H9 (cell line): ENCODE data around the gene TTLL3. TPM values are rescaled to one million over a fixed set of nuclear protein-coding genes. Genes with fewer than 3 reads are reported as not detected.

Source experiments
- DNase-seq: peaks from one replicate; pipeline ENCODE4 v3.0.0-alpha.2; 2017
- H2AFZ ChIP-seq: one replicate; pipeline ENCODE4 v1.6.1; 2013; ENCODE audit warnings: mild to moderate bottlenecking, low read length, control low read depth, moderate library complexity
- H2AK5ac ChIP-seq: 2 replicates; pipeline ENCODE4 v1.6.1; 2013; ENCODE audit warnings: low read length, control low read depth, mixed read lengths; ENCODE audit not compliant: insufficient read length
- H2BK120ac ChIP-seq: one replicate; pipeline ENCODE4 v1.6.1; 2013; ENCODE audit warnings: low read depth, mild to moderate bottlenecking, low read length, control low read depth, inconsistent platforms; ENCODE audit not compliant: poor library complexity, severe bottlenecking
- H2BK12ac ChIP-seq: 2 replicates; pipeline ENCODE4 v1.6.1; 2013; ENCODE audit warnings: low read length, control low read depth, mixed read lengths, low read depth; ENCODE audit not compliant: insufficient read length
- H2BK15ac ChIP-seq: 2 replicates; pipeline ENCODE4 v1.6.1; 2013; ENCODE audit warnings: low read depth, low read length, control low read depth
- H2BK20ac ChIP-seq: one replicate; pipeline ENCODE4 v1.6.1; 2013; ENCODE audit warnings: low read depth, mild to moderate bottlenecking, low read length, control low read depth, inconsistent platforms; ENCODE audit not compliant: poor library complexity, severe bottlenecking
- H2BK5ac ChIP-seq: 2 replicates; pipeline ENCODE4 v1.6.1; 2013; ENCODE audit warnings: low read length, control low read depth, mixed read lengths; ENCODE audit not compliant: insufficient read length
- H3K14ac ChIP-seq: 2 replicates; pipeline ENCODE4 v1.6.1; 2013; ENCODE audit warnings: low read length, control low read depth; ENCODE audit not compliant: insufficient read depth
- H3K18ac ChIP-seq: 2 replicates; pipeline ENCODE4 v1.6.1; 2013; ENCODE audit warnings: low read depth, mild to moderate bottlenecking, mixed read lengths, low read length, control low read depth; ENCODE audit not compliant: insufficient read length
- H3K23ac ChIP-seq: 2 replicates; pipeline ENCODE4 v1.6.1; 2013; ENCODE audit warnings: low read length, control low read depth, mixed read lengths, low read depth; ENCODE audit not compliant: insufficient read length
- H3K23me2 ChIP-seq: 2 replicates; pipeline ENCODE4 v1.6.1; 2013; ENCODE audit warnings: low read depth, mild to moderate bottlenecking, mixed read lengths, low read length, control low read depth; ENCODE audit not compliant: insufficient read length, poor library complexity, severe bottlenecking
- H3K27ac ChIP-seq: 2 replicates; pipeline ENCODE4 v1.5.1; 2013; ENCODE audit warnings: low read length, control low read depth, mixed read lengths, low read depth; ENCODE audit not compliant: insufficient read length
- H3K27me3 ChIP-seq: 2 replicates; pipeline ENCODE4 v1.6.1; 2013; ENCODE audit warnings: low read length, control low read depth, inconsistent platforms; ENCODE audit not compliant: insufficient read depth
- H3K4ac ChIP-seq: 2 replicates; pipeline ENCODE4 v1.6.1; 2013; ENCODE audit warnings: low read depth, mild to moderate bottlenecking, control low read depth, inconsistent platforms, low read length, moderate library complexity
- H3K4me1 ChIP-seq: 2 replicates; pipeline ENCODE4 v1.6.1; 2013; ENCODE audit warnings: low read length, control low read depth, inconsistent platforms; ENCODE audit not compliant: insufficient read depth
- H3K4me2 ChIP-seq: 2 replicates; pipeline ENCODE4 v1.6.1; 2013; ENCODE audit warnings: low read length, control low read depth, mixed read lengths; ENCODE audit not compliant: insufficient read length, insufficient read depth
- H3K56ac ChIP-seq: 2 replicates; pipeline ENCODE4 v1.6.1; 2013; ENCODE audit warnings: low read depth, mild to moderate bottlenecking, mixed read lengths, low read length, control low read depth; ENCODE audit not compliant: insufficient read length
- H3K79me1 ChIP-seq: 2 replicates; pipeline ENCODE4 v1.6.1; 2013; ENCODE audit warnings: low read depth, mild to moderate bottlenecking, moderate library complexity, low read length, control low read depth, inconsistent platforms; ENCODE audit not compliant: insufficient read depth, poor library complexity, severe bottlenecking
- H3K79me2 ChIP-seq: 2 replicates; pipeline ENCODE4 v1.6.1; 2013; ENCODE audit warnings: low read length, control low read depth, inconsistent platforms; ENCODE audit not compliant: insufficient read depth
- H3K9ac ChIP-seq: 2 replicates; pipeline ENCODE4 v1.6.1; 2013; ENCODE audit warnings: low read length, control low read depth, mixed read lengths; ENCODE audit not compliant: insufficient read length; ENCODE audit errors: extremely low read depth
- H3K9me3 ChIP-seq: one replicate; pipeline ENCODE4 v1.6.1; 2013; ENCODE audit warnings: low read depth, low read length, inconsistent platforms; ENCODE audit not compliant: control insufficient read depth
- H3T11ph ChIP-seq: one replicate; pipeline ENCODE4 v1.6.1; 2013; ENCODE audit warnings: mild to moderate bottlenecking, low read length, control low read depth, inconsistent platforms
- H4K20me1 ChIP-seq: one replicate; pipeline ENCODE4 v1.6.1; 2013; ENCODE audit not compliant: control insufficient read depth, insufficient read length, insufficient read depth
- H4K5ac ChIP-seq: 2 replicates; pipeline ENCODE4 v1.6.1; 2013; ENCODE audit warnings: low read depth, mild to moderate bottlenecking, mixed read lengths, low read length, control low read depth; ENCODE audit not compliant: insufficient read length
- H4K8ac ChIP-seq: replicated peaks from 2 replicates; pipeline ENCODE4 v1.6.1; 2013; ENCODE audit warnings: low read length, control low read depth, mixed read lengths, low read depth; ENCODE audit not compliant: insufficient read length
- H4K91ac ChIP-seq: 2 replicates; pipeline ENCODE4 v1.6.1; 2013; ENCODE audit warnings: low read depth, mild to moderate bottlenecking, moderate library complexity, mixed read lengths, low read length, control low read depth; ENCODE audit not compliant: insufficient read length
- H3K27ac Mint-ChIP-seq, 3 experiments: 2 replicates in 2 of 3; 3 replicates in 1 of 3; pipeline ENCODE4 v1.8.0; 2020 to 2021; ENCODE audit warnings: mixed read lengths in 3 of 3, mild to moderate bottlenecking in 1 of 3, moderate library complexity in 1 of 3
- H3K27me3 Mint-ChIP-seq: 2 replicates; pipeline ENCODE4 v1.8.0; 2021; ENCODE audit warnings: low read depth, mild to moderate bottlenecking, moderate library complexity, mixed read lengths
- H3K36me3 Mint-ChIP-seq, 3 experiments: 2 replicates in 2 of 3; 3 replicates in 1 of 3; pipeline ENCODE4 v1.8.0; 2020 to 2021; ENCODE audit warnings: low read depth in 3 of 3, mixed read lengths in 3 of 3; ENCODE audit not compliant: insufficient read depth in 1 of 3
- H3K4me1 Mint-ChIP-seq, 2 experiments: 2 replicates each; pipeline ENCODE4 v1.8.0; 2020; ENCODE audit warnings: mixed read lengths in 2 of 2
- H3K4me3 Mint-ChIP-seq, 2 experiments: 2 replicates in 1 of 2; 3 replicates in 1 of 2; pipeline ENCODE4 v1.8.0; 2020 to 2021; ENCODE audit warnings: mild to moderate bottlenecking in 2 of 2, mixed read lengths in 2 of 2, moderate library complexity in 1 of 2
- H3K9me3 Mint-ChIP-seq, 2 experiments: 2 replicates in 1 of 2; 3 replicates in 1 of 2; pipeline ENCODE4 v1.8.0; 2020; ENCODE audit warnings: mild to moderate bottlenecking in 2 of 2, mixed read lengths in 2 of 2, moderate library complexity in 1 of 2
- WGBS: extraction: QIAGEN DNeasy Blood & Tissue Kit; methylation state at CpG from one replicate; pipeline ENCODE4 v1.1.7; 2013; ENCODE audit warnings: missing lambda C conversion rate, low lambda C conversion rate, mixed read lengths; ENCODE audit not compliant: insufficient read length; ENCODE audit errors: extremely low coverage; 5-methylcytosine and 5-hydroxymethylcytosine counted together
- total RNA-seq: library from RNA; stranded (reverse); gene quantifications from 2 replicates; pipeline ENCODE4 v1.2.1, GENCODE V29; 2021
- TF ChIP-seq, protein P1 (sequence below): fragments of 200-600 bp; sonication (generic); conservative IDR thresholded peaks from 3 replicates; pipeline ENCODE4 v1.8.0; 2021; ENCODE audit warnings: antibody characterized with exemption, mild to moderate bottlenecking

The TTLL3 gene
- total RNA-seq, 1 experiment from 2014 or later: 14.4 TPM

DNA sequence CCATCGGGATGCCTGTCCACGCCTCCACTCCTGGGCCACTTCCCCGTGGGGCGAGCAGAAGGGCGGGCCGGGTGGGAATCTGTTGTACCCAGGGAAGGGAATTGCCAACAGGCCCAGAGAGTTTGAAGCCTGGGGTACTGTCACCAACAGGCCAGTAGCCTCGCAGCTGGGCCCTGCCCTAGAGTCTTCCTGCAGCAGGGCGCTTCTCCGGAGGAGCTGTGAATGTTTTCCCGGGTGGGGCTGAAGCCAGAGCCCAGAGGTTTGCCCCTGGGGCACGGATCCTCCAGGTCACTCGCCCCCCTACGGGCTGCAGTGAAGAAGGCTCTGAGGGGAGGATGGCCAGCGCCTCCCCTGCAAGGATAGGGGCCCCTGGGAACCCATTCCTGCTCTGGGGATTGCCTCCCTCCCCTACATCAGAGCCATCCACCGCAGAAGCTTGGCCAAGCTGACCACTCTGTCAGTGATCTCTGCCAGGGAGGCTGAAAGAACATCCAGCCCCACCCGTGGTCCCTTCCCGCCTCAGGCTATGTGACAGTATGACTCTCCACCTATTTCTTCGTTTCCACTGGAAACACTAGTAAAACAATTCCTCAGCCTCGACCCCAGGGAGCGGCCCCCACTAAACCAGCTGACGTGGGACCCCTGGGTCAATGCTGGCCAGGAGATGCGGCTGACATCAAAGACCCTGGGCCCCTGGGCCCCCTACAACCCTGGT is 53.2 kb downstream of the TTLL3 start:
- H3K27me3 Mint-ChIP-seq: peaks cover 31% of the 10 kb centered on the region
- H4K8ac ChIP-seq: no peak overlapping the region
- no peak overlapping the region for H3K4ac ChIP-seq
- TF ChIP-seq, protein P1, sequence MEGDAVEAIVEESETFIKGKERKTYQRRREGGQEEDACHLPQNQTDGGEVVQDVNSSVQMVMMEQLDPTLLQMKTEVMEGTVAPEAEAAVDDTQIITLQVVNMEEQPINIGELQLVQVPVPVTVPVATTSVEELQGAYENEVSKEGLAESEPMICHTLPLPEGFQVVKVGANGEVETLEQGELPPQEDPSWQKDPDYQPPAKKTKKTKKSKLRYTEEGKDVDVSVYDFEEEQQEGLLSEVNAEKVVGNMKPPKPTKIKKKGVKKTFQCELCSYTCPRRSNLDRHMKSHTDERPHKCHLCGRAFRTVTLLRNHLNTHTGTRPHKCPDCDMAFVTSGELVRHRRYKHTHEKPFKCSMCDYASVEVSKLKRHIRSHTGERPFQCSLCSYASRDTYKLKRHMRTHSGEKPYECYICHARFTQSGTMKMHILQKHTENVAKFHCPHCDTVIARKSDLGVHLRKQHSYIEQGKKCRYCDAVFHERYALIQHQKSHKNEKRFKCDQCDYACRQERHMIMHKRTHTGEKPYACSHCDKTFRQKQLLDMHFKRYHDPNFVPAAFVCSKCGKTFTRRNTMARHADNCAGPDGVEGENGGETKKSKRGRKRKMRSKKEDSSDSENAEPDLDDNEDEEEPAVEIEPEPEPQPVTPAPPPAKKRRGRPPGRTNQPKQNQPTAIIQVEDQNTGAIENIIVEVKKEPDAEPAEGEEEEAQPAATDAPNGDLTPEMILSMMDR: no peak
- H3K27ac Mint-ChIP-seq: peak overlapping the region in 1 of 3 experiments; percentile 59; a peak in 1 of 7 replicates
- H3K4me3 Mint-ChIP-seq: peak overlapping the region in 1 of 2 experiments; percentile 47; a peak in 1 of 5 replicates
- no peaks in the 10 kb centered on the region for H3K36me3 Mint-ChIP-seq
- DNase-seq: no peak
- H3K9ac ChIP-seq: no peak overlapping the region
- H3K4me2 ChIP-seq: peak overlapping the region; percentile 34
- no peaks in the 10 kb centered on the region for H3K9me3 ChIP-seq
- no peak overlapping the region for H2BK15ac ChIP-seq
- H2BK20ac ChIP-seq: no peak overlapping the region
- H3K18ac ChIP-seq: no peak overlapping the region
- H3K27me3 ChIP-seq: no peaks in the 10 kb centered on the region; the same call in 1 of the 2 replicates
- H3K14ac ChIP-seq: no peak overlapping the region
- H2BK120ac ChIP-seq: no peak overlapping the region
- no CpG with 5 or more reads among the region's 22 CpGs for WGBS
- H3K79me2 ChIP-seq: no peaks in the 10 kb centered on the region
- no peak overlapping the region for H3K27ac ChIP-seq
- H2AFZ ChIP-seq: no peak overlapping the region
- H3K9me3 Mint-ChIP-seq: no peaks in the 10 kb centered on the region
- H3T11ph ChIP-seq: no peak overlapping the region
- no peaks in the 10 kb centered on the region for H3K79me1 ChIP-seq
- no peak overlapping the region for H2AK5ac ChIP-seq
- no peak overlapping the region for H3K56ac ChIP-seq
- no peak overlapping the region for H2BK5ac ChIP-seq
- peaks cover 15 to 30% of the 10 kb centered on the region in 2 experiments for H3K4me1 Mint-ChIP-seq
- no peak overlapping the region for H2BK12ac ChIP-seq
- H3K23me2 ChIP-seq: peaks cover 5% of the 10 kb centered on the region
- H3K23ac ChIP-seq: no peak overlapping the region
- no peak overlapping the region for H4K5ac ChIP-seq
- H3K4me1 ChIP-seq: no peaks in the 10 kb centered on the region
- H4K91ac ChIP-seq: no peak overlapping the region
- H4K20me1 ChIP-seq: no peaks in the 10 kb centered on the region
